NCI-H2171 treated with DMSO at 0.1 percent for 48 hours (cell line): ENCODE data around the gene GPBP1L1.
A peak's percentile ranks its signal among the peaks of the same experiment; 100 is the strongest.

Experiments
- DNase-seq: peaks from one replicate; lab custom pipeline; 2025; lab: John Stamatoyannopoulos, UW

GPBP1L1 gene

DNA sequence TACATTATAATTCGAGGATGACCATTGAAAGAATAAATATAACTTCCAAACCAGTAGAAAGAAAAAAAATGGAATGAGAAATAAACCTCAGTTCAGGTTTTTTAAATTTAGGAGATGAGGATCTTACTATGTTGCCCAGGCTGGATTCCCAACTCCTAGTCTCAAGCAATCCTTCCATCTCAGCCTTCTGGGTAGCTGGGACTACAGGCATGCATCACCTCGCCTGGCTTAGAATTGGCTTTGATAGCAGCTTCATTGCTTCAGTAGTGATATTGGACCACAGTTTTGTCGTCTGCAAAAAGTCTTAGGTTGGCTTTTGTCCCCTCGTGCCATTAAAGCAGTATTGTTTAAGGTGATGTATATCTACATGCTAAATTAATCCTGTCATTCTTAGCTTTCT, 99.6 kb downstream of the GPBP1L1 start:
- no peak for DNase-seq

DNA sequence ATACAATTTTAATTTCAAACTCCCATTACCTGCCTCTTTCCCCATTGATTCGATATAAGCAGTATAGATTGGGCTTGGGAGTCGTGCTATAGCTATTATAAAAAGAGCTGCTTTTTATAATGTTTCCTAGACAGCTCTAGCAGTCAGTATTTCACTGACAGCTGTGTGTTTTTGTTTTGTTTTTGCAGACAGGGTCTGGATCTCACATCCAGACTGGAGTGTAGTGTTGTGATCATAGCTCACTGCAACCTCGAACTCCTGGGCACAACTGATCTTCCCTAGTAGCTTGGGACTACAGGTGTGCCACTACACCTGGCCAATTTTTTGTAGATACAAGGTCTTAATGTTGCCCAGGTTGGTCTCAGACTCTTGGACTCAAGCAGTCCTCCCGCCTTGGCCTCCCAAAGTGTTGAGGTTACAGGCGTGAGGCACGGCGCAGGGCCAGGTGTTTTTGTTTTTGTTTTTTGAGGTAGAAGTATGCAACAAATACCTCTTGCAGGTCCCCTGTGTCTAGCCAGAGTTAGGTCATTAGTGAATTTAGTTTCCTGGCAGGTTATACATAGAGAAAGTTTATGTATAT, 100.7 kb downstream of the GPBP1L1 start:
- DNase-seq, result no peak

DNA sequence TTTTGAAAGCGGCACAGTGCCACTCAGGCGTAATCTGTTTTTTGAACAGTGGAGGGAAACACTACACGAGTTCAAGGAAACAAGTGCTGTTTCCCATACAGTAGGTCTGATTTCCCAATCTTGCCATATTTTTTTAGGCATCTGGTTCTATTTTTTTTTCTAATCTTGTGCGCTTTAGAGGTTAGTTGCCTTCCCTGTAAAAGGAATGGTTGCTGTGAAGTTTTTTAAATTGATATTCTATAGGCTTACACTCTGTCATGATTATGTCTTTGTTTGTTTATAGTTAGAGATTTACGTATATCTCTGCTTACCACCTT, 101.3 kb downstream of the GPBP1L1 start:
- no peak for DNase-seq

DNA sequence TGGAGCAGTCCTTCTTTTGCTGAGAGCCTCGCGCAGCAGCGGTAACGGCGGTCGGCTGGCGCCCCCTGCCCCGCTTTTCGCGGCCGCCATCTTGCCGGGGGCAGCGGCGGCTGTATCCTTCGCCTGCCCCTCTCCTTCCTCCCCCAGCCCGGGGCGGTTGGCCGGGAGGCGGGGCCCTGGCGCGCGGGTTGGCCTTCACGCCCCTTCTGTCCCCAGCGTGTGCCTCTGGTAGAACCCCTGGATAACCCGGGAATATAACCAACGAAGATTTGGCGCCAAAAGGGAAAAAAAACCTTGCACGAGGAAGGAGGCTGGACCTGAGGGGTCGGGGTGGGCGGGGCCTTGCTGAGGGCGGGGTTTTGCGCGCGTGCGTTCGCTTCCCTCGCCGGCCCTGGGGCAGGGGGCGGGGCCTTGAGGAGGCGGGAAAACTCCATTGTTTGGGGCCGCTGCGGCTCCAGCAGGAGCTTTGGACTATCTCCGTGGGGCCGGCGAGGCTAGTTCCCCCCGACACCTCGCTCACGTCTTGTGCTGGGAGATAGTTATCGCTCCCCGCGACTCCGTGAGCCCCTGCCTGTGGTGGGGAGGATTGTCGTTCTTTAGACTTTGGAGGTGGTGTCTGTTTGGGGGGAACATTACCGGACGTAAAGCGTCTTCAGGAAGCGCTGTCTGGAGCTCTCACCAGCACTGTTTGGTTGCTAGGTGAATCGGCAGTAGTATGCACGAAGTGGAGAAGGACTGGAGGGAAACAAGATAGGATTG, 101.8 kb downstream of the GPBP1L1 start:
- peak; percentile 91 for DNase-seq

DNA sequence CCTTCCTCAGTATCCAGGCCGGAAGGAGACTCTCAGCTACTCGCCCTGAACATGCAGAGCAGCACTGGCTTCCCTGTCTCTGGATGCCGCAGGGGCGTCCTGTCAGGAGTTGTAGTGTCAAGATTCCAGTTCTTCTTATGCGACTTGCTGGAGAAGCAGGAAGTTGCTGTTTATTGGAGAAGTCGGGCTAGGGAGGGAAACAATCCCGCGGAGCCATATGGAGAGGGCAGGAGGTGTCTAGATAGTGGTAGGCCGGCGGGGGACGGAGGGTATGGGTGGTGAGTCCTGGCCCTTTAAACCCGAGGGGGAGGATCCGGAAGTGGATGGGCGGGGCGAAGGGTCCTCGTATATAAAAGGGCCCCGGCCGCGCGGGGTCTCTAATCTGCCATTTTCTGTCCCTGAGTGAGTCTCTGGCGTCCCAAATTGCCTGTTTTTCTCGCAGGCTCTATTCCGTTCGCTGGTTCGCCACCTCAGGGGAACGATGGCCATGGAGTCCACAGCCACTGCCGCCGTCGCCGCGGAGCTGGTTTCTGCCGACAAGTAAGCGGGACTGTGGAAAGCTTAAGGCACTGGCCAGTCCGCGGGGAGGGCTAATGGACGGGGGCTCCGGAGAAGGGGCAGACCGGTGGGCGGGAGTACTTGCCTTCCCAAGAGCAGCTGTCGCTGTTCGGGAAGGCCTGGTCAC, 102.5 kb downstream of the GPBP1L1 start, which contains the start of gene NASP:
NASP (plus strand) TSS at position 376 of the 685 bp plus-strand sequence; CDS start at position 482, 106 bp downstream.
- DNase-seq, result peak; percentile 87

DNA sequence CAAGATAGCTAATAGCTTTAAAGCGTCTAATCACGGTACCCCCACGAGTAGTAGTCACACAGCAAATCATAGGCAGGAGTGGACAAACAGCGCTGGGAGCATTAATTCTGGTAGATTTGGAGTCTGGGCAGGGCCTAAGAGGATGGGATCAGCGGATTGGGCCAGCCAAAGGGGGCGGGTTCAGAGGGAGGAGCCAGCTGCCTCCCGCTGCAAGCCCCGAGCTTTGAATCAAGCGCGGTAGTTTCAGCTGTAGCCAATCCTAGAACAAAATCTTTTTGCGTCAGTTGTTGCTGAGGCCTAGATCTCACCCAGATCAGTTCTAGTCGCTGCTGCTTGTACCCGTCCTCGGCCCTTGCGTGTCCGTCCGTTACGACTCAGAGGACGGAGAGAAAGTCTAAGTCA, 103.1 kb downstream of the GPBP1L1 start:
- DNase-seq, result peak; percentile 97
